GM18508 (cell line): ENCODE results near the gene IDNK.

ENCODE experiments used
- ATAC-seq: cut with Tn5 transposase; IDR thresholded peaks from one replicate; pipeline ENCODE4 v1.9.1; 2021; ENCODE audit warnings: moderate number of reproducible peaks; ENCODE audit not compliant: insufficient read depth, unreplicated experiment

Gene IDNK

GRCh38 chr9:83630938-83631457 lies 8.1 kb downstream of the IDNK start:
- no peak for ATAC-seq

DNA sequence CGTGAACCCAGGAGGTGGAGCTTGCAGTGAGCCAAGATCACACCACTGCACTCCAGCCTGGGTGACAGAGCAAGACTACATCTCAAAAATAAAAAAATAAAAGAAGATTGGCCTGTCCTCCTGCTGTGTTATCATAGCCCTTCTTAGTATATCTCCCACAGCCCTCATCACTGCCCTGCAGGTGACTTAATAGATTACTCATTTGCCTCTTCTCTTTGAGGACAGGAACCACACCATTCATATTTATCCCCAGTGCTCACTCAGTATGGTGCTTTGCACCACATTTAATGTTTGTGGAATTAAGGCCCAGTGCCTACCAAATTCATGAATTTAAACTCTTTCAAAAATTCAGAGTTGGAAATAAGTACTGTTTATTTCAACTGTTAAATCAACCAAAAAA lies 10.3 kb downstream of the IDNK start:
- ATAC-seq, result no peak

- ATAC-seq, result no peak
Measured at GRCh38 chr9:83633676-83634075, 10.7 kb downstream of the IDNK start.

DNA sequence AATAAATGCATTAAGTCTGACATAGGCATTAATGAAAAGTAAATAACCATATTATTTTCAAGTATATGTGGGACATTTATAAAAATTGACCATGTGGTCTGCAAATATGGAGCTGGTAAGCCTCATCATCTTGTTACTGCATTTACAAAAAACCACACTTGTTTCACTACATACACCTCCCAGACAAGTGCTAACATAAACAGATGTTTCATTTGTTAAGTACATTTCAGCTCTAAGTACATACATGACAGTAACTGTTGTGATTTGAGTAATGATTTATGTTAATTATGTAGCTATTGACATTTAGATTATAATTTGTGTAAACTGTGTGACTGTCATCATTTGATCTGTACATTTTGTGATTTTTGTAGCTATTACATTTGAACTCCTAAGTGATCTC lies 13.9 kb downstream of the IDNK start:
- no peak for ATAC-seq

DNA sequence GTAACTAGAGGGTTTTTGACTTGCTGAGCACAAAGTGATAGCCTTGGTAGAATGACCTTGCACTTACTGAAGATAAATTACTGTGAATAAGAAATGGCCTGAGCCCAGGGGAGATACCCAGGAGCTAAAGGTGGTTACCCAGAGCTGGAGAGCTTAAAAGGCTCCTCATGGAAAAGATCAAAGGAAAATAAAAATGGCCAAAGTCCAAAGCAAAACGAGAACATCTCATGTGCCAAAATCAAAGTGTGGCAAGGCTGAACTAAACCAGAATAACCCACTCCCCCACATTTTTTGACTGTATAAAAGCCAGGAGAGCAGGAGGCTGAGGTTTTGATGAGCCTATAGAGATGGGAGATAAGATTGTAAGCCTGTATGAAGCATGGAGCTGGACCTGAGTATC lies 14.4 kb downstream of the IDNK start:
- no peak for ATAC-seq

DNA sequence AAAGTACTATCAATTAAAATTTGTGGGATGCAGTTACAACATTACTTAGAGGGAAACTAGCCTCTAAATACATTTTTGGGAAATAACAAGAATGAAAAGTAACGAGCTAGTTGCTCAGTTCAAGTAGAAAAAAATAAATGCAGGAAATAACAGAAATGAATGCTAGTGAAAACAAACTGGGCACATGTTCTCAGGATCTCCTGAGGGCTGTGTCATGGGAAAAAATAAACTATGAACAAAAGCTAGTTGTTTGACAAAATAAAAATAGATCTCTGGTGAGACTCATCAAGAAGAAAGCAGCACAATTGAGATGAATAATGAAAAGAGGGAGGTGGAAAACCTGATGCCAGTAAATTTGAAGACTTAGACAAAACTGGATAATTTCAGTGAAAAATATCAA lies 16.3 kb downstream of the IDNK start:
- no peak for ATAC-seq

- ATAC-seq, result no peak
Measured at GRCh38 chr9:83642793-83643192, 19.9 kb downstream of the IDNK start.

- ATAC-seq, result no peak
Measured at GRCh38 chr9:83646500-83647239, 23.7 kb downstream of the IDNK start.

DNA sequence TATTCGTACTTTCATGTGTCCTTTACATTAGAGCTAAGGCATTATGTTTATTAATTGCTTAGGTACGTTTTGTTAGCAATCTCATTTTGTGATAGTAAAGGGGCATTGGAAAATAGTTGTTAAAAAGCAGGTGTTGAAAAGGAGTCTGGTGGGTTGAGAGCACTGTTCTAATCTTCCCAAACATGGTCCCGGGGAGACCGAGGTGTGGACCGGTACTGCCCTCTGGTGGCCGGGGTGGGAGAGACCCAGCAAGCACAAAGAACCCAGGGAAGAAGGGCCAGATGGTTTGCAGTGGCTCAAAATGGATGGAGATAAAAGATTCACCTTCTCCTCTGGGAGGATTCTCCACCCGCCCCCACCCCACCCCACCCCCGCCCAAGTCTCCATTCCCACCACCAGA lies 26.1 kb downstream of the IDNK start:
- no peak for ATAC-seq

GRCh38 chr9:83649515-83649914 lies 26.6 kb downstream of the IDNK start:
- no peak for ATAC-seq

GRCh38 chr9:83651558-83651957 lies 28.6 kb downstream of the IDNK start:
- ATAC-seq, result no peak

GRCh38 chr9:83652433-83652832 lies 29.5 kb downstream of the IDNK start:
- ATAC-seq, result no peak

DNA sequence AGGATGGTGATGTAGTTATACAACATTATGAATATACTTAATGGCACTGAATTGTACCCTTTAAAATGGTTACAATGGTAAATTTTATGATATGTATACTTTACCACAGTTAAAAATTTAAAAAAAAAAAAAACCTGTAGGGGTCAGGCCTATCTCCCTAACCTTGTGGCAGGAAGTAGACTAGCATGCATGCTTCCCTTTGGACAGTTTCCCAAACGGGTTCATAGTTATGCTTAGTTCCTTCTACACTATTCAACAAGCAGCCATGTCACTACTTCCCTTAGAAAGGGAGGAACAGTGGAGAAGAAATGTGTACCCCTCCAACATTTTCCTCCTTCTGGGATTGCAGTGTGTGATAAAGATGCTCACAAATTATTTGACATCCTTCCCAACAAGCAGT lies 32.5 kb downstream of the IDNK start:
- ATAC-seq, result no peak

DNA sequence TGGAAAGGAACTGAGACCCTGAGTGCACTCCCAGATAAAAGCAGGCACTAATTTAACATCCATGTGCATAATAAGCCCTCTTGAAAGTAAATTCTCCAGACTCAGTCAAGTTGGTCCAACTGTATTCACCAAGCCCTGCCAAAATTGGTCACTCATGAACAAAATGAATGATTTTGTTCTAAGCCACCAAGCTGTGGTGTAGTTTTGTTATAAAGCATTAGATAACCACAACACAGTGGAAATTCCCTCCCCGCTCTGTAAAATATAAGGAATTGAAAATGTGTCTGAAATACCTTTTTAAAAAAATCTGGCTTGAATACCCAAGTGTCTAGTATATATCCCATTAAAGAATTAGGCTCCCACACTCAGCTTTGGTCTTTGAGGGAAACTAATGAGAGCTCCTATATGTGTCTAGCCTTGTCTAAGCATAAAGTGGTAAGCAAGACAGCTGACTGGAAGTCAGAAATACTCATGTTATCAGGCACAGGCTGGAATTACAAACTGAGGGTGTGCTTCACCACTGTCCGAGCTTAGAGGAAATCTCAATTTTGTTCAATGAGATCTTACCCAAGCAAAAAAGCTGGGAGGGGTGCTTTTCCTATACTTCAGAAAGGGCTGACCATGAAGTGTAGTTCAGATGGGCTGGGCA lies 33.2 kb downstream of the IDNK start:
- peak; percentile 65 for ATAC-seq

- ATAC-seq, result no peak
Measured at GRCh38 chr9:83656952-83657351, 34.0 kb downstream of the IDNK start.

- ATAC-seq, result no peak
Measured at GRCh38 chr9:83662933-83663332, 40.0 kb downstream of the IDNK start.

- ATAC-seq, result no peak
Measured at GRCh38 chr9:83665580-83666200, 42.7 kb downstream of the IDNK start.

- ATAC-seq, result no peak
Measured at GRCh38 chr9:83669067-83669466, 46.1 kb downstream of the IDNK start.

DNA sequence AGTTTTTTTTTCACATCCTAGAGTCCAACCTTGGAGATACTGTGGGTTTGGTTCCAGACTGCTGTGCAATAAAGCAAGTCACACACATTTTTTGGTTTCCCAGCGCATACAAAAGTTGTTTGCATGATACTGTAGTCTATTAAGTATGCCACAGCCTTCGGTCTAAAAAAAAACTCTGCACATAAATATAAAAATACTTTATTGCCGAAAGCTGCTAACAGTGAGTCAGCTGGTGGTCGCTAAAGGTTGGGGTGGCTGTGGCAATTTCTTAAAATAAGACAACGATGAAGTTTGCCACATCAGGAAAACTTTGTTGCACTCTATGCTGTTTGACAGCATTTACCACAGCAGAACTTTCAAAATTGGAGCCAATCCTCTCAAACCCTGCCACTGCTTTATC lies 47.4 kb downstream of the IDNK start:
- no peak for ATAC-seq

- no peak for ATAC-seq
Measured at GRCh38 chr9:83671451-83671850, 48.5 kb downstream of the IDNK start.

DNA sequence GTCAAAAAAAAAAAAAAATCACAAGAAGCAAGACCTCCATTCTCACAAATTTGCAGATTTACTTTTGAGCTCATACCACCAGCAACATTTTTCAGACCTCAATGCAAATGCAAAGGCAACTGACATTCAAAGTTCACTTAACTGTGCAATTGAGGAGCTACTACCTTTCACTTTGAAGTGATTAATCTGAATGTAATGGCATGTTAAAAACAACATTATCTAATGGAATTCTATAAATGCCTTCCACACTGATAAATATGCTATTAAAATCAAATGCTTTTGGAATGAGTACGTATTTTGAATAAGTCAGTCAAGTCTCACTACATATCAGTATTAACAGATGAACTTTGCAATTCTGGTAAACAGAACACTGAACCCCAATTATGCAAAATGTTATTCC lies 52.5 kb downstream of the IDNK start:
- no peak for ATAC-seq
